HG03565 (cell line): ENCODE data around the gene MRPL9.

Experiments
- ATAC-seq: cut with Tn5 transposase; IDR thresholded peaks from one replicate; pipeline ENCODE4 v1.9.1; 2021; ENCODE audit warnings: mild to moderate bottlenecking, moderate library complexity; ENCODE audit not compliant: unreplicated experiment

The MRPL9 gene

DNA sequence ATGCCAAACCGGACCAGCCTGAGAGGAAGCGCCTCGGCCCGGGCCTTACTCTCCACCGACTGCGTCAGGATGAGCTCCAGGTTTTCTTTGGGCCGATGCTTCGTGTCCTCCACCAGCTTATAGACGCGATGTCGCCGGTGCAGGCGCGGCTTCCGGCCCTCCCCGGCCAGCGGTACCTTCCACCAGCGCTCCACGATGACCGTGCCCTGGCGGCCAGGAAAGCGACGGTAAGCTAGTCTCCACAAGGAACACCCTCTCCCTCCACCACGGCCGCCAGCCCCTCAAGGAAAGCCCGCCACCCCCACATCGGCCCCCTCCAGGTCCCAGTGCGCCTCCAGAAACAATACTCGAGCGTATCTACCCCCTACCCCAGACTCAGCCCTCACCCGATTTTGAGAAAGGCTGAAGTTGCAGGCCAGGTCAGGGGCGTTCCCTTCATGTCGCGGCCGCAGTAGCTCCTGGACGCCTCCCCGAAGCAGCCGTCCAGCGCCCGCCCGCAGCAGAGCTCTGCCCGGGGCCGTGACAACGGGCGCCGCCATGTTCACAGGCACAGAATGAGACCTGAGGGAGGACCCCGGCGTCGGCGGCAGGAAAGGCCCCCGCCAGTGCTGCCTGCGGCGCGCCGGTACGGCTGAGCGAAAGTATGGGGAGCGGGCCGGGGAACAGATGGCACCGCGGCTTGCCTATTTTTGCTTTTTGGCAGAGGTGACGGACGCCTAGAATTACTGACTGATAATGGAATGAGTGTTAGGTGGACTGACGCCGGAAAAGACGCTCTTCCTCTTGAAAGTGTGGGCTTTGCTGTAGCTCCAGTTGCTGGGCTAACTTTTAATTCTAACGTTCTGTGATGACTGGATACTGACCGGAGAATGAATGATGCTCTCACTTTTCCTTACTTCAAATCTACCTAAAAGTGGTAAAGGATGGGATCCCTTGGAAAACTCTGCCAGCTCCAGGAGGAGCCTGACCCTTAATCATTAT, at the start of gene MRPL9:
Gene MRPL9 (minus strand): TSS at position 556 of the 981 bp plus-strand sequence. CDS start 17 bp downstream, at position 539.
- peak; percentile 76 for ATAC-seq

- no peak for ATAC-seq
Observed at GRCh38 chr1:151811181-151811580, 47.9 kb upstream of the MRPL9 start.

DNA sequence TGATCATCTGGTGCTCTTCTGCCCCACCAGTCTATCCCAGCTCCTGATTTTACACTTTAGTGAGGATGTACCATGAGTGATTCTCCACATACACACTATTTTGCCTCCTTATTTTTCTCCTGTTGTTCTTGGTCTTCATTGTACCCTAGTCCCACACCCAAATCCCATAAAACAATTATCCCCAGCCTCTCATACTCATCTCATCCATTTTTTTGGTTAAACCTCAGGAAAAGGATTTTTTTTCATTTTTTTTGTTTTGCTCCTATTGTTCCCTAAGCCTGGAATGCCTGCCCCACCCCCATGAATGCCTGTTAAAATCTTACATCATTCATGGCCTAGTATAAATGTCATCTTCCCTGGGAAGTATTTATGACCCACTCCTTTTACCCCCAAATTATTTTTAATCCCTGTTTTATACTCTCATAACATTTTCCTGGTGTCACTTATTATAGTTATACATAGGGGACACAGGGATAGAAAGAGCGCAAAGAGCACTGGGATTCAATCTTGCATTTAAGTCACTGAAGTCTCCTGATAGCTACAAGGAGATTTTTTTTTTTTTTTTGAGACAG, 46.8 kb upstream of the MRPL9 start:
- no peak for ATAC-seq

DNA sequence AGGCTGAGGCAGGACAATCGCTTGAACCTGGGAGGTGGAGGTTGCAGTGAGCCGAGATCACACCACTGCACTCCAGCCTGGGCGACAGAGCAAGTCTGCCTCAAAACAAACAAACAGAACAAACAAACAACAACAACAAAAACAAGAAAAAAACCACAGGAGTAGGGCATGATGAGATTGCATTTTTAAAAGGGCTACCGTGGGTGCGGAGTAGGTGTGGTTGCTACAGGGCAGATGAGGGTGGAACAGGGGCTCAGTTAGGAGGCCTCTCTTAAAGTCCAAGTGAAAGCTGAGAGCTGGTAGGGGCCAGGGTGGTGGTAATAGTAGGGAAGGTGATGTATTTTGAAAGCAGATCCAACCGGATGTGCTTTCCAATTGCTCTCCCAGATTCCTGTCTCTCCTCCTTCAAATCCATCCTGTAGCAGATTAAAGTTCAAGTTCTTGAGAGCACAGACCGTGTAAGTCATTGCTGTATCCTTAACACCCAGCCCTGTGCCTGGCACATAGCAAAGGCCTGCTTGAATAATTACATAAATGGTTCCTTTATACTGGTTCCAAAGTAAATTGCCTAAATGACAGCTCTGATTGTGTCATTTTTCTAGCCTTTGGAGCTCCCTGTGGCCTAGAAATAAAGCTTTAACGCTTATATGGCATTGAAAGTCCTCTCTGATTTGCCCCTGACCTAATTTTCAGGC, 46.1 kb upstream of the MRPL9 start:
- no peak for ATAC-seq

DNA sequence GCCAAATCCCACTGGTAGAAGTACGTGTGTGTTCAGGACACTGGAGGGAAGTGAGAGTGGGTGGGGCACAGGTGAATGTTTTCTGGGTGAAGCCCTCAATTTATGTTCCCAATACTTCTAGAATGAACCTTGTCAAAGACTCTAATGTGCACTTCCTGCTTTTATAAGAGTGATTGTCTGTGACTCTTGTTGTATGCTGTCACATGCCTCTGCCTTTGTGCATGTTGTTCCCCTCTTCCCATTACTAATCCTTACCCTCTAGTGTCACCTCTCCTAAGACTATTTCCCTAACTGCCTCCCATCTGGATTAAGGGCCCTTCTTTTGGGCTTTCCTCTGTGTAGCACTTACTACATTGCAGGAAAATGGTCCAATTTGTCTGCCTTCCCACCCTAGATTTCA, 44.5 kb upstream of the MRPL9 start:
- ATAC-seq, result no peak

DNA sequence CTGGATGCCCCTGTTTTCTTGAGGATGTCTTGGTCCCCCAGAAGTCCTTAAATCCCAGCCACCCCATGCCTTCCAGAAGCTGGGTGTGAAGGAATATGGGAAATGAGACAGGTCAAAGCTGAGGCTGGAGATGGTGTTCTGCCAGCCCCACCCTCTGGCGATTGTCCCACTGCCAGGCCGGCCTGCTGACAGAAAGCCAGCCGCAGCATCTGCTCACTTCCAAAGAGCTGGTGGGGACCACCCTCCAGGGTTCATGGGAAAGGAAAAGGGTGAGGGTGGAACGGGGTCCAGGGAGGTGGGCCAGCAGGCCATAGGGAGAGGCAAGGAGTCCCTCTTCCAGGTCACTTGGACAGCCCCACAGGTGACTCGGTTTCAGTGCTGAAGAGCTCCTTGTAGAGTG, 43.8 kb upstream of the MRPL9 start:
- ATAC-seq, result no peak

DNA sequence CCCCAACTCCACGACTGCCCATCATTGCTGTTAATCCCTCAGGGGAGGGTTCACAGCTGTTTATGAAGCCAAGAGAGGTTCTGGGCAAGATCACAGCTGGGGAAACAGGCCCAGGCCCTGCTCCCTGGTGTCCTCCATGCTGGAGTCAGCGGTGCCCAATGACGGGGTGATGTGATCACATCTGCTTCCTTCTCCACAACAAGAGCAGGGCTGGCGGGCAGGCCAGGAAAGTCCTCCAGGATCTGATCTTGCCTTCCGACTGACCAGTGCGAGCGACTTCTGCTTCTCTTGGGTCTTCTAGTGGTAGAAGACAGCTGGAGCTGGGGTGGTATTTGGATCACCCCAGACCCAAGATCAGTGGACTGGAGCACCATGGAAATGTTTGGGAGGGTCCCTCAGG, 42.9 kb upstream of the MRPL9 start:
- no peak for ATAC-seq

DNA sequence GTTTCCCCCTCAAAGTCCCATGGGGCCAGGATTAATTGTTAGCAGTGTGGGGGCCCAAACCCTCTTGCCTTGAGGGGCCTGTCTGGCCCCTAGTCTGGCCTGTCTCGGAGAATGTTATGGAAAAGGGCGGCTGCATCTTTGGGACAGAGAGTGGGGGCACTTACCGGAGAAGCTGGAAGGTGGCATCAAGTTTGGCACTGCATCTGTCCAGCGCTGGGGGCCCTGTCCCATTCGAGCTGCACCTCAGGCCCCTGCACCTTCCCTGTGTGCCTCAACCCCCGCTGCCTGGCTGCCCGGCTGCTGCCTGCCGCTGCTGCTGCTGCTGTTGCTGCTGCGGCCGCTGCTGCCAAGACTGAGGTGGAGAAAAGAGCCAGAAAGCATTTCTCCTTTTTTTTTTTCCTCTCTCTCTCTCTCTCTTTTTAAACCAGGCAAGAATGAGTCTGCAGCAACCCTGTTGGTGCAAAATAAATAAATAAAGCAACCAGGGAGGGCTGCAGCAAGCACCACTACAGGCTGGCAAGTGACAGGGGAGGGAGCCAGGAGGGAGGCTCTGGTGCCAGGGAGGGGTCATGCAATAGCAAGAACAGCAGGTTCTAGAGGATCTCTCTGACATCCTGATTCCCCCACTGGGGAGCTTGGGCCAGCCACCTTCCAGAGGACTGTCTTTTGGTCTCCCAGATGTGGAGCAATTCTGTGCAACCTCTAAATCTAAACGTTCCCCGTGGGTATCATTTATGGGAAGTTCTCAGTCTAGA, 41.9 kb upstream of the MRPL9 start, which contains the start of gene LINGO4:
Gene LINGO4 (minus strand): TSS at position 354 of the 755 bp plus-strand sequence. CDS start 2,715 bp downstream, outside the sequence.
- ATAC-seq, result no peak

- ATAC-seq, result no peak
Observed at GRCh38 chr1:151803915-151804314, 40.6 kb upstream of the MRPL9 start.

- ATAC-seq, result no peak
Observed at GRCh38 chr1:151803164-151803563, 39.9 kb upstream of the MRPL9 start.

GRCh38 chr1:151802372-151802771, 39.1 kb upstream of the MRPL9 start:
- no peak for ATAC-seq

GRCh38 chr1:151801846-151802245, 38.5 kb upstream of the MRPL9 start:
- no peak for ATAC-seq

DNA sequence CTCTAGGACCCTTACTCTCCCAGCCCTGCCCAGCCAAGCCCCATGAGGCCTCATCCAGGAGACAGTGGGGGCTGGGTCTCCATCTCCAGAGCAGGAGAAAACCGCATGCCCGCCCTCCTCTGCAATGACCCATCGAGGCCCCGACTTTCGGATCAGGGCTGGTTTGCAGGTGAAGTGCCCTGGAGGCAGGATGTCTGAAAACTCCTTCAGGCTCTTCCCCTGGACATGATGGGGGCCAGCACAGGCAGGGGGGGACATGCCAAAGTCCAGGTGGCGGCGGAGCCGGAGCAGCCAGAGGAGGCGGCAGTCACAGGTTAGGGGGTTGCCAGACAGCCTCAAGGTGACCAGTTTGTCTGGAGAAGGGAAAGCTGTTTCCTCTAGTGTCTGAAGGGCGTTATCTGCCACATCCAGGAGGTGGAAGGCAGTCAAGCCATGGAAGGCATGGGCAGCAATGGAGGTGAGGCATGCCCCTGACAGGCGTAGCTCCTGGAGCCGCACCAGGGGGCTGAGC, 38.1 kb upstream of the MRPL9 start:
- ATAC-seq, result no peak

DNA sequence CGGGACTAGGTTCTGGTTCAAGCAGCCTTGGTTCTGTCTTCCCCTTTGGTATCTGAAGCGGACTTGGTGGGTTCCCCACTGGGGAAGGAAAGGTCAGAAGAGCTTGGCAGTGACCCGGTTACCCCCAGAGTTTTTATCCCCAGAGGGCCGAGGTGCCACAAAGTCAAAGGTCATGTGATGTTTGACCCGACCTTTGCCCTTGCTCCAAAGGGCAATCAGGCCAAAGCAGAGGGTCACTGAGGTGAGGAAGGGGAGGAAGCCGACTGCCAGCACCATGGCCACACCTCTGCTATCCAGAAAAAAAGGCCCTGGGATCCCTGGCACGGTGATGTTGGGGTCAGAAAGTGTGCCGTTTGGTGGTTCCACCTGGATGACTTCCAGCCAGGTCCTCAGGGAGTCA, 37.5 kb upstream of the MRPL9 start:
- ATAC-seq, result no peak

DNA sequence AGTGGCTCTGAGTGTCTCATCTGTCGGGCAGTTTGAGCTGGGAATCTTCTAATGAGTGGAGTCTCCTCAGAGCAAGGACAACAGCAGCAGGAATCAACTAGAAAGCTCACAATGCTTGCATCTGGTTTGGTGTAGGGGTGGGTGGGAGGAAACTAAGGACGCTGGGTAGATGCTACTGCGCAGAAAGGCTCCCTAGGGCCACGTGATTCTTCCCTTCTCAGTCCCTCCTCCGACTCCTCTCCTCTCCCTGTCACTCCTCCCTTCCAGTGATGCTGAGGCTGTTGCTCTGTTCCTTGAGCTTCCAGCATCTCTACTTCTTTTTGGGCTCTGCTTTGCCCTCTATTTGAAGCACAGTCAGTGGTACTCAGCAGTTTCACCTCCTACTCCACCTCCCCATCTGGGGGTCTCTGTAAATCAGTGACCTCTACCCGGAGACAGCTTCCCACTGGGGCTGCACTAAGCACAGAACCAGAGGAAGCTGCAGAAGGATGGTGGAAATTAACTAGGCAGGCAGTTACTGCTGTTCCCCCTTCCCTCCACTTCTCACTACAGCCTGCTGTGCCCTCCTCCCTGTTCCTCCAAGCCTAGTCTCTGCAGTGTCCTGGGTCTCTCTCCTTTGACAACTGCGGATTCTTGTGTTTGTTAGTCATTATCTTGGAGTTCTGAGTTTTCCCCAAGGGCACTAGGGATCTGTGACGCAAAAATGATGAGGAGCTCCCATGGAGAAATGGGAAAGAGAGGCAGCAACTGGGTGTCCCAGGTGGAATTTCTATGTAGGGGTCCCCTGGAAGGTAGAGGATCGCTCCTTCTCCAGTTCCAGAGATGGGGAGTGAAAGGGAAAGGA, 36.1 kb upstream of the MRPL9 start:
- ATAC-seq, result no peak

DNA sequence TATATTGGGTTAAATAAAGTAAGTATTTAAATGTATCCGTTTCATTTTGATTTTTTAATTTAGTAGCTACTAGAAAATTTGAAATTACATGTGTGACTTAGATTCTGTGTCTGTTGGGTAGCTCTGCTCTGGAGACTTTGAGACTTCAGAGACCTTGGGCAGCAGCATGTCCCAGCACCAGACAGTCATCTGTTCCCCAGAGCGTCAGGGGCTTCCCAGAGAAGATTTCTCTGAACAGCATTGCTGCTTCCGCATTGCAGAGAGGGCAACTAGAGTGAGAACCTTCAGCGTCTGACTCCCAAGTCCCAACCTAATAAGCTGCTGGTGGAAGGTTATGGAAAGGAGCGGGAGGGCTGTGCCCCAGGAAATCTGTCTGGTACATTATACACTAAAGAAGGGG, 35.3 kb upstream of the MRPL9 start:
- ATAC-seq, result no peak

- ATAC-seq, result peak; percentile 6
Observed at GRCh38 chr1:151790940-151791651, 27.8 kb upstream of the MRPL9 start.

DNA sequence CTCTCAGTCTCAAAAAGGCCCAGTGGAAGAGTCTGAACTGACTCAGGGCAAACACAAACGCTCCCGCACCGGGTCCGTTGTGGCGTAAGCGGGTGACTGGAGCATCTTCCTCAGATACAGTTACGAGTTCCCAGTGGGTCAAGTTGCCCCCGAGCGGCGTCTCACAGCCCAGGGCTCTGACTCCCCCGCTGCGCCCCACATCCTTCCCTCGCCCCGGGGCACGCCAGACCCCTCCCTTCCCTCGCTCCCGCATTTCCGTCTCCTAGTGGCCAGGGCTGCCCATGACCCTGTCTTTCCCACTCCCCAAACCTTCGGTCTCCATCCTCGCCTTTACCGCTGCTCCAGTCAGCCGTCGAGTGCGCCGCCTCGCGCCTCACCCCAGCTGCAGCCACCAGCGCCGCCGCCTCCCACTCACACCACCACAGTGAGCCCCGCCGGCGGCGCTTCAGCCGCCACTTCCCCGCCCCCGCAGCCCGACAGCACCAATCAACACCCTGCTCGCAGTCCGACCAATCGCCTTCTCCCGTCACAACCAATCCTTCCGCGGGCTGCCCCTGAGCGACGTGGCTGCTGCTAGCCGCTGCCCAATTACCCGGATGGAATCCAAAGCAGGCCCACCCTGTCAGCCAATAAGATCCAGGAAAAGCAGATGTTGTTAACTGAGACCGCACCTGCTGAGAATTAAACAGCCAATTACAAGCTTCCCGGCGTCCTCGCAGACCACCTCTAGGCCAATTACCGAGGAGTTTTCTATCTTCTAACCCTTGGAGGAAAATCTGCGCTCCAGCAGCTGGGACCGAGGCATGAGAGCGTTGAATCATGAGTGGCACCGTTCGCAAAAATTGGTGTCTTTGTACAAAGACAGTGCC, 27.0 kb upstream of the MRPL9 start, which contains the start of gene TDRKH:
Gene TDRKH (minus strand): TSS at position 430 of the 869 bp plus-strand sequence. CDS start 7,478 bp downstream, outside the sequence.
- peak; percentile 94 for ATAC-seq
